Skeletal muscle tissue (tissue), 4 donors: ENCODE data around the gene RAPGEF4. TPM values are rescaled to one million over a fixed set of nuclear protein-coding genes. Genes with fewer than 3 reads are reported as not detected.

ENCODE experiments used
- H3K27ac ChIP-seq: one replicate; pipeline ENCODE4 v1.7.0; 2013; ENCODE audit warnings: mild to moderate bottlenecking, low read depth, low read length, inconsistent platforms
- H3K27me3 ChIP-seq, 3 donors: one replicate each; pipeline ENCODE4 v1.7.0; 2013; ENCODE audit warnings: low read length in 3 of 3; ENCODE audit not compliant: control insufficient read depth in 3 of 3, insufficient read depth in 3 of 3
- H3K36me3 ChIP-seq, 3 donors: one replicate each; pipeline ENCODE4 v1.7.0; 2013; ENCODE audit warnings: low read length in 3 of 3; ENCODE audit not compliant: control insufficient read depth in 3 of 3, insufficient read depth in 3 of 3
- H3K4me1 ChIP-seq, 3 donors: one replicate each; pipeline ENCODE4 v1.7.0; 2013; ENCODE audit warnings: low read length in 3 of 3, mild to moderate bottlenecking in 3 of 3; ENCODE audit not compliant: control insufficient read depth in 3 of 3, insufficient read depth in 3 of 3
- H3K4me3 ChIP-seq, 3 donors: one replicate each; pipeline ENCODE4 v1.7.0; 2013; ENCODE audit warnings: low read length in 3 of 3
- H3K9ac ChIP-seq, 3 donors: one replicate each; pipeline ENCODE4 v1.7.0; 2013; ENCODE audit warnings: low read length in 3 of 3, mild to moderate bottlenecking in 3 of 3, moderate library complexity in 2 of 3, low read depth in 1 of 3
- H3K9me3 ChIP-seq, 3 donors: one replicate each; pipeline ENCODE4 v1.7.0; 2013; ENCODE audit warnings: low read length in 3 of 3; ENCODE audit not compliant: control insufficient read depth in 3 of 3
- total RNA-seq: library from RNA; depleted of rRNA; stranded (reverse); fragments of >200 nt; gene quantifications from one replicate; pipeline ENCODE4 v1.2.3, GENCODE V29; 2014
- donor health status: Osteomylitis.

Gene RAPGEF4
- total RNA-seq, 1 donor from 2014 or later, result 5.7 TPM

GRCh38 chr2:173076581-173077345 is 341.1 kb downstream of the RAPGEF4 start:
- H3K9ac ChIP-seq, result peak overlapping the region; percentile 96 to 99 (median 97)
- no peaks in the 10 kb centered on the region for H3K9me3 ChIP-seq
- H3K27ac ChIP-seq, result peak overlapping the region; percentile 99
- peak overlapping the region; percentile 88 to 96 (median 92) for H3K4me3 ChIP-seq
- H3K36me3 ChIP-seq, result no peaks in the 10 kb centered on the region
- peaks cover 30 to 46% (median 44%) of the 10 kb centered on the region in 3 donors for H3K4me1 ChIP-seq
- H3K27me3 ChIP-seq, result no peaks in the 10 kb centered on the region

DNA sequence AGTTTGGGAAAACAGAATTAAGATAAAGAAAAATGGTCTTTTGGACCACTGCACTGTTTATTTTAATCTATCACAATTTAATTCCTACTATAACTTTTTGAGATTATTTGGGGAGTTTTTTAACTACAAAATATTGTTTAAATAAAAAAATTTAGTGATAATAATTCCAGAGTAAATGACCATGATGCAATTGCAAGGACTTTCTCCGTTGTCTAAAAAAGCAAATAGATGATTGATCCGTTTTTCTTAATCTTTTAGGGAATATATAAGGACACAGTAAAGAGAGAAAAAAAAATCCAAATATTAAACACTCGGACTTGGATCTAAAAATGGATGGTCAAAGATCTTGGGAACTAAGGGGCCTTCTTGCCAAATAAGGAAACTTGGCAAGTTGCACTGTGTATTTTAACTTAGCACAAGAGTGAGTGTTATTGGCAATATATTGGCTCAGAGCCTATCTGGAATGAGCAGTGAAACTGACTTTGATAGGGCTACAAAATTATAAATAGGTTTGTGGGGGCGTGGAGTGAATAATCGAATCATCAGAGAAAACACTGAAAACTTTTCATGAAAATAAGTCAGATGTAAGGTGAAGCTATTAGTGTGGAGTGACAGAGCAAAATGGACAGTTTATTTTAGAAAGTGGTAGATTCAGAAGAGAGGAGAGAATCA is 342.0 kb downstream of the RAPGEF4 start:
- H3K9ac ChIP-seq, result peak overlapping the region; percentile 96 to 99 (median 97)
- H3K27ac ChIP-seq, result peak overlapping the region; percentile 99
- H3K4me1 ChIP-seq, result peaks cover 32 to 47% (median 44%) of the 10 kb centered on the region in 3 donors
- no peaks in the 10 kb centered on the region for H3K27me3 ChIP-seq
- H3K9me3 ChIP-seq, result no peaks in the 10 kb centered on the region
- peaks cover 0 to 5% (median 2%) of the 10 kb centered on the region in 3 donors for H3K36me3 ChIP-seq
- H3K4me3 ChIP-seq, result peak overlapping the region; percentile 88 to 96 (median 92)

- Histone ChIP-seq H3K4me1 (peaks cover 26 to 44% (median 33%) of the 10 kb centered on the region in 3 donors), H3K36me3 (peaks cover 0 to 5% (median 2%) of the 10 kb centered on the region in 3 donors), H3K9me3 (no peaks in the 10 kb centered on the region), H3K27ac (peak overlapping the region; percentile 99), H3K4me3 (peak overlapping the region in 2 of 3 donors; percentile 11 to 23), H3K27me3 (no peaks in the 10 kb centered on the region), H3K9ac (peak overlapping the region in 1 of 3 donors; percentile 96)
Measured at GRCh38 chr2:173079141-173079540, 343.5 kb downstream of the RAPGEF4 start.

GRCh38 chr2:173079973-173080860 is 344.6 kb downstream of the RAPGEF4 start:
- no peak overlapping the region for H3K4me3 ChIP-seq
- peak overlapping the region; percentile 43 for H3K27ac ChIP-seq
- peaks cover 0 to 5% (median 2%) of the 10 kb centered on the region in 3 donors for H3K36me3 ChIP-seq
- H3K9me3 ChIP-seq, result no peaks in the 10 kb centered on the region
- no peak overlapping the region for H3K9ac ChIP-seq
- no peaks in the 10 kb centered on the region for H3K27me3 ChIP-seq
- peaks cover 26 to 41% (median 28%) of the 10 kb centered on the region in 3 donors for H3K4me1 ChIP-seq

- Histone ChIP-seq H3K36me3 (peaks cover 0 to 5% (median 2%) of the 10 kb centered on the region in 3 donors), H3K4me3 (peak overlapping the region in 1 of 3 donors; percentile 6), H3K27ac (peak overlapping the region; percentile 75), H3K9ac (peak overlapping the region; percentile 17 to 48 (median 39)), H3K9me3 (no peaks in the 10 kb centered on the region), H3K4me1 (peaks cover 31 to 38% (median 37%) of the 10 kb centered on the region in 3 donors), H3K27me3 (no peaks in the 10 kb centered on the region)
Measured at GRCh38 chr2:173086518-173087213, 351.0 kb downstream of the RAPGEF4 start.

GRCh38 chr2:173087214-173087581 is 351.6 kb downstream of the RAPGEF4 start:
- Histone ChIP-seq H3K4me3 (no peak overlapping the region), H3K36me3 (peaks cover 0 to 4% (median 1%) of the 10 kb centered on the region in 3 donors), H3K27me3 (no peaks in the 10 kb centered on the region), H3K9me3 (no peaks in the 10 kb centered on the region), H3K9ac (peak overlapping the region in 2 of 3 donors; percentile 39 to 48), H3K4me1 (peaks cover 31 to 43% (median 37%) of the 10 kb centered on the region in 3 donors), H3K27ac (peak overlapping the region; percentile 75)

GRCh38 chr2:173087793-173088496 is 352.3 kb downstream of the RAPGEF4 start:
- Histone ChIP-seq H3K36me3 (no peaks in the 10 kb centered on the region), H3K27me3 (no peaks in the 10 kb centered on the region), H3K4me3 (no peak overlapping the region), H3K4me1 (peaks cover 26 to 39% (median 32%) of the 10 kb centered on the region in 3 donors), H3K9ac (no peak overlapping the region), H3K27ac (peak overlapping the region; percentile 75), H3K9me3 (no peaks in the 10 kb centered on the region)

GRCh38 chr2:173090276-173090877 is 354.7 kb downstream of the RAPGEF4 start:
- Histone ChIP-seq H3K27me3 (no peaks in the 10 kb centered on the region), H3K4me3 (peak overlapping the region; percentile 13 to 60 (median 57)), H3K9ac (peak overlapping the region; percentile 65 to 89 (median 79)), H3K9me3 (no peaks in the 10 kb centered on the region), H3K4me1 (peaks cover 23 to 32% (median 26%) of the 10 kb centered on the region in 3 donors), H3K36me3 (no peaks in the 10 kb centered on the region), H3K27ac (peak overlapping the region; percentile 98)
